GM18873 (cell line): Measurements from ENCODE around the gene APBA1.

Experiments used
- ATAC-seq: cut with Tn5 transposase; IDR thresholded peaks from one replicate; pipeline ENCODE4 v1.9.1; 2021; ENCODE audit warnings: mild to moderate bottlenecking, moderate library complexity, moderate number of reproducible peaks; ENCODE audit not compliant: unreplicated experiment, low FRiP score

The APBA1 gene

DNA sequence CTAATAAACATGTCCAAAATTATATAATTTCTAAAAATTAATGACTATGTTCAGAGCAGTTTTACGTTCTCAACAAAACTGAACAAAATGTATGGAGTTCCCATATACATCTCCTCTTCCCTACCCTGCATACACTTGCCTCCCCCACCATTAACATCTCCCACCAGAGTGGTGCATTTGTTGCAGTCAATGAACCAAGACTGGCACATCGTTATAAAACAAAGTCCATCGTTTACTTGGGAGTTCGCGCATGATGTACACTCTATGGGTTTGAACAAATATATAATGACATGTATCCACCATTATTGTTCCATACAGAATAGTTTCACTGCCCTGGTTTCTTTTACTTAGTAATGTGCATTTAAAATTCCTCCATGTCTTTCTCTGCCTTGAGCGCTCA lies 130.1 kb downstream of the APBA1 start:
- ATAC-seq: no peak

DNA sequence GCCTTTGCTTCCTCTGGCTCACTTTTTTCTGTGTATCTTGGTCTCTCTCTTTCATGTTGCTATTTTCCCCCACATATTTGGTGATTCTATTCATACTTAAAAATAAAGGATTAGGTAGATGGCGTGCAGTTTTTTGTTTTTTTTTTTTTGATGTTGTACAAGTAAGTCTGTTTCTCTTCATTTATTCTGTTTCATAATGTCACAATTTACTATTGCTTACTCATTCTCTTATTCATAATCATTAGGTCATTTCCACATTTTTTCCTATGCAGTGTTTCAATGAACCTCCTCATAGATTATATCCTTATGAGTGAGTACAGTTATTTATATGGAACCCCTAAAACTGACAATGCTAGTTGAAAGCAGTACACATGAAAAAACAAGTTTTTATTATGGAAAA lies 136.3 kb downstream of the APBA1 start:
- ATAC-seq: no peak

DNA sequence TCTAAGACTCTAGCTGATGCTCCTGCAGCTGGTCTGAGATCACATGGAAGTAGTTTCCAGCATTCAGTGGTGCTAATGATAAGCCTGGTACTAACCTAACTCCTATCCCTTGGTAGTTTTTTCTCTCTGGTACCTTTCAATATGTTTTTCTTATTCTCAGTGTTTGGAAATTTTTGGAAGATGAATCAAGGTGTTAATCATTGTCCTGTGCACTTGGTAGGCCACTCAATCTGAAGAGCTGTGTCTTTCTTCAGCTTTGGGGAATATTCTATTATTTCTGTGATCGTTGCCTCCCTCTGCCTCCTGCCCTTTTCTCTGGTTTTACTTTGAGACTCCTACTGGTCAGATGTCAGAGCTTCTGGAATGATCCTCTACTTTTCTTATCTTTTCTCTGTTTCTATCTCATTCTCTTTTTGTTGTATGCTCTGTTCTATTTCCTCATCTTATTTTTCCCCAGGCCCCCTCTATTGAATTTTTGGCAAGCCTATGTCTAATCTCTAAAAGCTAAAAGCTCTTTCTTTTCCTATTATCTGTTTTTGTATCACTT lies 136.8 kb downstream of the APBA1 start:
- ATAC-seq: no peak

DNA sequence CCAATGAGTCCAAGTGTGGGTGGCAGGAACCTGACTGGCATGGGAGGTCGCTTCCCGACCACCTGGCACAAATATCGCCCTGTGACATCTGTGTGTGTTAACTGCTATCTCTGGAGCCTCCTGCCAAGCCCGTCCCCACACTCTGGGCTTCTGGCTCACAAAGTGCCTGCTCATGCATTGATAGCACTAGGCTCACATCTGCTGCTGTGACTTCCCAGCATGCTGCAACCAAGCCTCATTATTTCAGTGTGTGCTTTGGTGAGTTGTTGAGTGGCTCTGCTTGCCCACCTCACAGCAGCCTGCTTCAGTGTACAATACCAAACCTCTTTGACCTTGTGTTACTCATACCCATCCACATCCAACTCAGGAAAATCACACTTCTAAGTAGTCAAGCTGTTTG lies 139.8 kb downstream of the APBA1 start:
- no peak for ATAC-seq

DNA sequence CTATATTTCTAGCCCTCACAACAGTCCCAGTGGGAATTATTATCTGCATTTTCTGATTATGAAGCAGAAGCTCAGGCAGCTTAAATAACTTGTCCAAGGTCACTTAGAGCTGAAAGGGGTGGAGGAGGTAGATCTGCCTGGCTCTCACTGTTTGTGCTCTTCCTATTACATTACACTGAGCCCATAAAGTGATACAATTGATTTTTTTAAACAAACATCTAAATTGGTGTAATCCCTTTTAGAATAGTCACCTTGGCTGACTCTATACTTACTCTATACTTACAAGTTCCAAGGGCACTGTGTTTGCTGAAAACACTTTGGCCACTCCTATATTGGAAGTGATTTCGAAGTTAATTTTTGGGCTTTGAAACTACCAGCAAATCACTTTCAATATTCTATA lies 144.7 kb downstream of the APBA1 start:
- no peak for ATAC-seq

DNA sequence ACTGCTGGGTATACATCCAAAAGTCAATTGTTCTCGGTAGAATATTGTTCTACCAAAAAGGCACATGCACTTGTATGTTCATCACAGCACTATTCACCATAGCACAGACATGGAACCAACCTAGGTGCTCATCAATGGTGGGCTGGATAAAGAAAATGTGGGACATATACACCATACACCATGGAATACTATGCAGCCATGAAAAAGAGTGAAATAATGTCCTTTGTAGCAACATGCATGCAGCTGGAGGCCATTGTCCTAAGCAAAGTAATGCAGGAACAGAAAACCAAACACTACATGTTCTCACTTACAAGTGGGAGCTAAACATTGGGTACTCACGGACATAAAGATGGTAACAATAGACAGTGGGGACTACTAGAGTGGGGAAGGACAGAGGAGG lies 145.5 kb downstream of the APBA1 start:
- ATAC-seq: no peak

DNA sequence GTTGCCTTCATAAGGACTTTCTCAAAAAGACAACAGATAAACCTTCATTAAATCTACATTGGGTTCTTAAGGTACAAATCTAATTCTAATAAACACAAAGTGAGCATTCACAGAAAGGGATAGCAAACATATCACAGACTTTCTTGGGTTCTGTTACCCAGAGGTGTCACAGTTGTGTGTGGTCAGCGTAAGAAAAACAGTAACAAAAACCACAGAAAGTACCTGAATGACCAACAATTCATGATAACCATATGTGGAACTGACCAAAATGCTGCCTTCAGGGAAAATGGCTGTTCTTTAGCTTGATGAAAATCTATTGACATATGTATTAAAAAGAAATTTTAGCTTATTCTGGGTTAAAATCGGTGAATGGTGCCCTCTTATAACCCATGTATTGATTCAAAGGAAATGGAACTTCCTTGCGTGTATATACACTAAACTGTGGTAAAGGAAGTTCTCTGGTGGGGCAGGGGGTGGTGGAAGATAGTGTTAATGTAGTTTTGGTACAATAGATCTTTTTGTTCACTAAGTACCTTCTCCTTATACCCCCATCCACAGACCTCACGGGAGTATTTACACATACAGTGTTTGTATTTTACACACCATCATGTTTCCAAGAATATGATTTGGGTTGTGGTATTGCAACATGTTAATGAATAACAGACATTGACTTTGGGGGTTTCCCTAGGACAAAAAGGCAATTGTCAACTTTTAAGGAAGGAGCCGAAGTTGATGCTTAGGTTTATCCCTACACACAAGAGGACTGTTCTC lies 152.5 kb downstream of the APBA1 start:
- ATAC-seq: peak; percentile 95

DNA sequence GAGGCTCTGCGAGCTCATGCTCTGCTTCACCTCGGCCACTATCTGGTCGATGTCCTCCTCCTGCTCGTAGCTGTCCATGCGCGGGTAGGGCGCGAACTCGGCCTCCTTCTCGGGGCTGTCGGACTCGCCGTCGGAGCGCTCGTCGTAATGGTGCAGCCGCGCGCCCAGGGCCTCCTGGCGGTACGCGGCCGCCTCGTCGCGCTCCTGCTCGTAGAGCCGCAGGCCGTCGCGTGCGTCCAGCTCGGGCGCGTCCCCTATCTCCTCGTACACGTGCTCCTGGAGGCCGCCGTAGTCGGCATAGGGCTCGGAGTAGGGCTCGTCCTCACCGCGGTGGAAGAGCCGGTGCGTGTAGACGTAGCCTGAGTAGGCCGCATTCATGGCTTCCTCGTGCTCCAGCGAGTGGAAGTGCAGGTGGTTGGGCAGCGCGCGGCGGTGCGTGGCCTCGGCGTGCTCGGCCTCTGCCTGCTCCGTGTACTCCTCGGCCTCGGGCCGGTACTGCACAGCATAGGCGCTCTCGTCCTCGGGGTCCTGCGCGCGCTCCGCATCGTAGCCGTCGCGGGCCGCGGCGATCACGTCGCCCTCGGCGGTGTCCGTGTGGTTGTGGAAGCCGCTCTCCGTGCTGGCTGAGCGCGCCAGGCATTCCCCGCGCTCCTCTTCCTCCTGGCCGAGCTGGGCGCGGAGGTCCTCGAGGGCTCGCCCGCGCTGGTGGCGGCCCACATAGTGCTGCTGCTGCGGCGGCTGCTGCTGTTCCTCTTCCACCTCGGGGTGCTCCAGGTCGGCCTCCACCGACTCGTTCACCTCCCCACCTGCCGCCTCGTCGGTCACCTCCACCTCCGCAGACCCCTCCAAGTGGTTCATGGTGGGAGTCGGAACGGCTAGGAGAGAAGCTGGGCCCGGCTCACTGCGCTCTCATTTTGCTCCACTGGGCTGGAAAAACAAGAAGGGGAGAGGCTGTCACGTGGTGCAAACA lies 155.5 kb downstream of the APBA1 start:
- ATAC-seq: no peak

DNA sequence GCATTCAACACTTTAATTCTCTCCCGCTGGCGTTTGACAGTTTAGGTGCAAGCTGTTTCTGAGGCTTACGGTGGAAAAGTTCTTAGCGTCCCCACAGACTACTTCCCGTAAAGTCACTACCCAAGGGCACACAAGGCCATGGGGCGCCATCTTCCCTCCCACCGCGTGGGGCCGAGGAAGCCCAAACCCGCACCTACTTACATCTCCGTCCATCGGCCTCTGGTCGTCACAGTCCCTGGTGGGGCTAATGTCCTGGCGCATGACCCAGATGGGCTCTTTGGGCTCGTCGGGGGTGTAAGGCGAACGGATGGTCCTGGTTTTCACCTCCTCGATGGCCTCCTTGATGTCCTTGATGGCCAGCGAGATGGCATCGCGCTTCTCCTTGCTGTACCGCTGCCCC lies 156.4 kb downstream of the APBA1 start:
- ATAC-seq: no peak

DNA sequence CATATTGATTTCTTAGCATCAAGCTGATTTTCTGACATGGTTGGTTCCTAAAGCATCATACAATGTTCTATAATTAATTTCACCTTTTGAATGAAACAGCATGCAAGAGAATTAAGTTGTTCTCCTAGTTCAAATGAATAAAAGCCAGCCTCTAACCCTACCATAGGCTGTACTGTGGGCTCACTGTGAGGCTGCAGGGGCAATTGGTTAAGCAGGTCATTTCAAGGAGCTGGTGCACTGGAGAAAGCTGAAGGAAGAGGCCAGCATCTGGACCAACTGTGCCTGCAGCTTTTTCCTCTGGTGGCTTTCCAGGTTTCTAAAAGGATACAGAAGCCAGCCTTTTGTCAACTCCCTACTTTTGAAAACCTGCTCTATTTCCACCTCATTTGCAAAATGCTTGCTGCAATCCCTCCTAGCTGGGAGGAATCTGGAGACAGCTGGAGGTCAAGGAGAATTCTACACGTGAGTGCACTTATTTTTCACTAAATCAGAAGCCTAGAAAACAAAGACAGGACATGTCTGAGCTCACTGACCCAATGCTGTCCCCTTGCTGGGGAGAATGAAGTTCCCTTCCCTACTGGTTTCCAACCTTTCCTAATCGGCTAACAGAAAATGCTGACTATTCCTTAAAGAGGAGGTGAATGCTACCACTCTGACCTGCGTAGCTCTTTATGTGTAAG lies 158.9 kb downstream of the APBA1 start:
- no peak for ATAC-seq

DNA sequence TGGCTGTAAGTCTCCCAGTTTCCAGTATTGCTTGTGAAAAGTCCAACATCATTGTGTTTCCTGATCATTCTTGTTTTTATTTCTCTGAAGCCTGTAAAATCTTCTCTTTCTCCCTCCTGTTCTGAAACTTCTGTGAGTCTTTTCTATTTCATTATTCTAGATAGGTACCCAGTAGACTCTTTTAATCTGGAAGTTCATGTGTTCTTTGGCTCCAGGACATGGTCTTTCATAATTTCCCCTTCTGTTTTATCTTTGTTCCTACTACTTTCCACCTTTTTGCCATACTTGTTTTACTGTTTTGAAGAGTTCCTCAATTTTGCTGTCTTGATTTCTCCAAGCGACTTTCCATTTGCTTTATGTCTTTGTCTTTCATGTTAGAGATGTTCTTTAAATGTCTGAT lies 168.1 kb downstream of the APBA1 start:
- no peak for ATAC-seq

DNA sequence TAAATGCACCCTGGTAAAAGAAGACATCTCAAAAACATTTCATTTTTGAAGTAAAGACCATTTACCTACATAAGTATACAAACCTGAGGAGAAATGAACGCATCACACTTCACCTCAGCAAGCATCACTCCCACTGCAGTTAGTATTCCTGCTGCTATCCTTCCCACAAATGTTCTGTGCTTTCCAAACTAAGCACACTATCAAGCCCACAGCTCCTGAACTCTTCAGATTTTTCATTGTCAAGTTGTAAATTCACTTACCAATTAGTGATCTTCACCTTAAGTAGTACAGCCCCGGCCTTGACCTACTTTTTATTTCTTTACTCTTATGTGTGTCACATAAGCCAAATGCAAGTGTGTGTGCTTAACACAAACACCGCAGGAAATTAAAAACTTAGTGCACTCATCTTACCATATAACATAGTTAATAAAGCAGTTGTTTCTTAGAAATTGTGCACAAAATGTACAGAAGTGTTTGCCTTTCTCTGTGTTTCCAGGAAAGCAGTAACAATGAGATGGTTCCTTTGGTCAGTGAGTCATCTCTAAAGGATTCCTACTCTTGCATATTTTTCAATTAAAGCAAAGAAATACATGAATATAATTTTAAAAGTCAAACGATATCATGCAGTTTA lies 169.4 kb downstream of the APBA1 start:
- ATAC-seq: no peak

DNA sequence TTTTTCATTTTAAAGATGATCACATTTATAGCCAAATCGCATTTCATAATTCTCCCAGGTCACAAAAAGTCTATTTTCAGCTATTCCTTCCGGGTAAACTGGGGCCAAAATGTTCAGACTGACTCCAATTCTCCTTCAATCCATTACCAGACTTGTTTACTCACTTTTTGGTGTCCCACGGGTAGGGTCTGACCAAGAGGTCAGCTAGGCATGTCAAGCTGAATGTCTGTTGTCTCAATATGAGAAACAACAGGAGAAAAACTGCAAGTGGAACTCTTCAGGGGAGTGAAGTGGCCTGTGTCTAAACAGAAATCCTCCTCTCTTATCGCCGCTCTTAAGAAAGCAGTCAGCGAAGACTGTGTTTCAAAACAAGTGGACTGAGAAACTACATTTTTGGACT lies 171.3 kb downstream of the APBA1 start:
- no peak for ATAC-seq

DNA sequence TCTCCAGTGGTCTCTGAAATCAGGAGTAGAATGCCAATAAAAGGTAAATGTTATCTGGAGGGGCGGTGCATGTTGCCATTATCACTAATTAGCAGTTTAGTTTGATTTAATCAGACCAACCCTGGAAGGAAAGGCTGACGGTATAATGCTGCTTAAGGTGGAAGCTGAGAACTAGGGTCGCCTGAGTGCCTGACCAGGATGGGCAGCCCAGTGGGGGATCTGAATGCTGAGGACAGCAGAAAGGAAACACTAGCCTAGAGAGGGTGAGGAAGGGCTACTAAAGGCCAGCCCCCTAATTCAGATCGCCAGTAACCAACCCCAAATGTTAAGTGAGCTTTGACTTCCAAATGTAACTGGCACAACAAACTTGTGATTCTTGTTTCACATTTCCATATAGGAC lies 172.2 kb downstream of the APBA1 start:
- ATAC-seq: no peak

DNA sequence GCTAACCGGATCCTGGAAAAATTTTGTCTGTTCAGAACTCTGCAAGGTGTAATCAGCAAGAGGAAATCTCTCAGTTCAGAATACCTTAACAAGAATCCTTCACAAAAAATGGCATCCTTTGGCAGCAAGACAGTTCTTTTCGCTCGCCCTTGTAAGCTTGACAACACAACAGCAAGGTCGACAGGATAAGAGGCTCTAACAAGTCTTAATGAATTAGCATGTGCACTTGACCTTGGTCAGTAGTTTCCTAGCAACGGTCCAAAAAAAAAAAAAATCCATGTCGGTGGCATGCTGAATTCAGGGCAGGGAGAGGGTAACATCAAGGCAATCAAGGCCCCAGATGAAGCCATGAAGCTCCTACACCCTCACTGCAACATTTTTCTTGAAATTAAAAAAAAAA lies 172.8 kb downstream of the APBA1 start:
- no peak for ATAC-seq

DNA sequence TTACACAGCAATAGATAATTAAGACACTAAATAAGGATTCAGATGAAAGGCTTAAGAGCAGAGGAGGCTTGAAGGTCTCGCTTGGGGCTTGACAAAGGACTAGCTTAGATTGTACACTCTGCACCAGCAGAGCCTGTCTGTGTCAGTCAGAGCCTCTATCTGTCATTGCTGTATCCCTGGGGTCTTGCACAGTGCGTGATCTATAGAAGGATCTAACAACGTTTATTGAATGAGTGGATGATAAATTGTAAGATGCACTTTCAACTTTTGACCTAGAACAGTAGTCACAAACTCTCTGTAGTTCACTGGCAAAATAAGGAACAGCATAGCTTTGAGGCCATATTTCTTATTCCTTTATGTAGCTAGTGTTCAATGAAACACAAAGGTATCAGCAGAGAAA lies 173.7 kb downstream of the APBA1 start:
- no peak for ATAC-seq

DNA sequence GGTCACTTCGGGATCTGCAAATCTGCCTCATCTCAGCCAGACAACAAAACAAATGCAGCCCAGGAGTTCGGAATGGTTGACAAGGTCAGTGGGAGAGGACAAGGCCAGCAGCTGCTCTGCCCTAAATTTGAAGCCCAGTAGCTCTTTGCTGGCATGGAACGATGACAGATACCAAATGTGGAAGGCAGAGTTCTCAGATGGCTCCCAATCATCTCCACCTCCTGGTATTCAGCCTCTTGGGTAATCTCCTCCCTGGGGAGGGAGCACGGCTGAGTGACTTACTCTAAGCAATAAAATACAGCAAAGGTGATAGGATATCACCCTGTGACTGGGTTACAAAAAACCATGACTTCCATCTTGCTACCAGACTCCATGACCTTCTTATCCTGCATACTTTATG lies 174.4 kb downstream of the APBA1 start:
- ATAC-seq: no peak

DNA sequence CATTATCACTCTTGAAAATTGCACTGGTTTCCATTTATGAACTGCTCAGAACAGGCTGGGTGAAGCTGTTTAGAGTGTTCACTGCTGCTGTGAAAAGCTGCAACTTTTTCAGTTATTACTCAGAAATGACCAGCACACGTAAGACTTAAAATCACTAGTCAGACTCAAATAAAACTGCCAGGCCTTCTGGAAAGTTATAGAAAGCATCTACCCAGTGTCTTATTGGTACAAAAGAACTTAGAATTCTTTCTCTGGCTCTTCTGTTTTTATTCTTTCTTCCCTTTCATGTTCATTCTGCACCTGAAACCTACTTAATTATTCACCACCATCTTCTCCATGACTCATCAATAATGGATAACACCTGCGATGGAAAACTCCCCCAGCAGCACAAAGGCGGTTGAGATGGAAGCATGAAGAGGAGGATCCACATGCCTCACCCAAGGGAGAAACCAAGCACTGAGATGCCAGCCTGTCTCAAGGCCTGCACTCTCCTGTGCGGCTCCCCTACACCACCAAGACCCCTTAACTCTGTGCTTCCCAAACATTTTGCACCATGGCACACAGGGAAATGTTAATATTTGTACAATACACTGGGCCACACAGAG lies 175.2 kb downstream of the APBA1 start:
- no peak for ATAC-seq

DNA sequence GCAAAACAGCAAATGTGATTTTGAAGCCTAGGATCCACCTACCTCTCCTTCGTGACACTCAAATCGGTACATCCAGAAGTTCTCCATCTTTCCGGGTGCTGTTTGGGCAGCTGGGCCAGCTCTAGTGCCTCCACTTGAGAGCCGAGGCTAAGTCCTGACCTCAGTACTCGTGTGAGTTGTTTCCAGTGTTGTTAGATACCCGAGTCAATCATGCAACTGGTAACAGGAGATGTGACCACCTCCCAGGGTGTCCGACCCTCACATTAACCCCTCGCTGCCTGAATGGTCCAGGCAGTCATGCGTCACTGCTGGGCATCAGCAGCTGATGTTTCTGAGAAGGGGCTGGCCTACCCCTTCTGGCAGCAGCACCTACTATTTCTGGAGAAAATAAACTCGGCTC lies 176.9 kb downstream of the APBA1 start:
- no peak for ATAC-seq

DNA sequence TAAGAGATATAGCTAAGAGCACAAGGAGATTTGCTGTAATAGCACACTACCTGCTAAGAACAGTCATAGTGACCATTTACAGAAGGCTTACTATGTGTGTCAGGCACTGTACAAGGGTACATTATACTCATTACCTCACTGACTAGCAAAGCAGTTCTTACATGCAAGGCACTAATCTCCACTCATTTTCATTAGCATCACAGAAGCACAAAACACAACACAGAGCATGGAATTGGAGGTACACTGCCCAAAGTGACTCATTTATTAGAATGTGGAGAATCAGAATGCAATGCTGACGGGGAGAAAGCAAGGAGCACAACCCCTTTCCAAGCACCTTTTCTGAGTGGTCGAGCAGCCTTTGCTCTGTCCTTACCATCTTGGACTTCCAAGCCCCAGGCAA lies 177.4 kb downstream of the APBA1 start:
- no peak for ATAC-seq
